ENCODE results near the gene ZNF792. TPM values are rescaled to one million over a fixed set of nuclear protein-coding genes. Genes with fewer than 3 reads are reported as not detected.

ZNF792 gene
- total and polyA plus RNA-seq, 2 of the 4 experiments (the other 2 are of a cell fraction) = 1.5 to 4.8 TPM

- Histone ChIP-seq H3K4me1 (ENCODE audit: control insufficient read depth, insufficient read depth, low read length) (peaks cover 3% of the 10 kb centered on the region; the same call in 1 of the 2 replicates), H4K5ac (ENCODE audit: low read depth, low read length) (no peak overlapping the region), H3K27me3 (ENCODE audit: control insufficient read depth, insufficient read depth, low read length) (peaks cover 2% of the 10 kb centered on the region), H3K4ac (ENCODE audit: low read depth, low read length) (no peak overlapping the region), H2BK120ac (ENCODE audit: low read depth, low read length) (no peak overlapping the region), H2BK20ac (ENCODE audit: low read depth, low read length) (no peak overlapping the region), H3K4me2 (ENCODE audit: low read depth, low read length) (no peak overlapping the region), H3K27ac (ENCODE audit: insufficient read depth, low read length) (no peak overlapping the region), H2AK5ac (ENCODE audit: low read depth, low read length) (no peak overlapping the region), H3K4me3 (ENCODE audit: insufficient read depth, low read depth, low read length) (no peak overlapping the region), H4K20me1 (ENCODE audit: insufficient read depth, low read length) (no peaks in the 10 kb centered on the region), H3K36me3 (ENCODE audit: control insufficient read depth, insufficient read depth, low read length) (no peaks in the 10 kb centered on the region), H4K8ac (ENCODE audit: low read depth in 2 of 2, low read length in 2 of 2) (no peak overlapping the region), H3K14ac (replicated peaks; ENCODE audit: low read depth, low read length) (no peak overlapping the region), H3K79me1 (ENCODE audit: low read depth in 1 of 2, low read length in 2 of 2) (peaks cover 0 to 9% of the 10 kb centered on the region in 2 experiments; a peak in 1 of 4 replicates), H2BK5ac (ENCODE audit: low read depth, low read length, poor library complexity, severe bottlenecking) (no peak overlapping the region), H3K18ac (ENCODE audit: low read depth, low read length) (no peak overlapping the region), H2BK15ac (ENCODE audit: low read depth, low read length) (no peak overlapping the region), H4K91ac (ENCODE audit: insufficient read depth, low read depth, low read length) (no peak overlapping the region), H3K9me3 (ENCODE audit: control insufficient read depth, insufficient read depth, low read length) (peaks cover 2% of the 10 kb centered on the region; the same call in 1 of the 2 replicates), H3K56ac (ENCODE audit: extremely low read depth, insufficient read depth, low read length) (no peak overlapping the region), H3K9me1 (ENCODE audit: insufficient read depth, low read length) (peaks cover 5% of the 10 kb centered on the region; the same call in 1 of the 2 replicates), H2AFZ (replicated peaks; ENCODE audit: low read length, poor library complexity) (no peak overlapping the region), H3K9ac (ENCODE audit: low read depth, low read length) (no peak overlapping the region), H3K23ac (ENCODE audit: low read depth, low read length) (no peak overlapping the region), H2AK9ac (replicated peaks; ENCODE audit: low read depth, low read length, poor library complexity) (no peak overlapping the region)
- ChIA-PET POLR2A (ENCODE audit: unreplicated experiment) (no interaction called here), CTCF (no interaction called here)
- WGBS, 2 experiments (ENCODE audit: extremely low coverage in 2 of 2, insufficient read length in 1 of 2) = 100% methylated on average over 1 of the region's 8 CpGs; no CpG with 5 or more reads in 1 of the 2 experiments
- DNase-seq = no peak
- no TSS peak for BruUV-seq (replicated peaks)
- dilution Hi-C loops (cut with HindIII; ENCODE audit: low sequenced_read_pairs, unreplicated experiment) = no loop called here
- in situ Hi-C loops (cut with MboI; ENCODE audit: low sequenced_read_pairs) = no loop called here
- no peak for TF ChIP-seq FOS (IDR thresholded peaks at IDR 0.05; ENCODE audit: low read depth, low read length)
- no peak for TF ChIP-seq MAZ (IDR thresholded peaks at IDR 0.05; ENCODE audit: borderline replicate concordance, low read depth, low read length)
- no peak for TF ChIP-seq SMC3 (IDR thresholded peaks at IDR 0.05; ENCODE audit: low read depth, low read length)
- no peak for TF ChIP-seq CHD1 (IDR thresholded peaks at IDR 0.05; ENCODE audit: low read depth, low read length)
- TF ChIP-seq MXI1 (IDR thresholded peaks at IDR 0.05; ENCODE audit: borderline replicate concordance, low read depth, low read length) = no peak
- TF ChIP-seq RFX5 (IDR thresholded peaks at IDR 0.05; ENCODE audit: low read depth, low read length) = no peak
- TF ChIP-seq NFE2L2 (IDR thresholded peaks at IDR 0.05; ENCODE audit: low read depth, low read length) = no peak
- no peak for TF ChIP-seq ELK1 (IDR thresholded peaks at IDR 0.05; ENCODE audit: borderline replicate concordance, low read depth, low read length)
- no peak for TF ChIP-seq BHLHE40 (IDR thresholded peaks at IDR 0.05; ENCODE audit: low read depth, low read length)
- TF ChIP-seq CTCF (conservative IDR thresholded peaks at IDR 0.05; ENCODE audit: low read depth, low read length) = no peak
- intact Hi-C loops (cut with micrococcal nuclease) = no loop called here
- ATAC-seq (ENCODE audit: low read depth) = no peak
Measured at GRCh38 chr19:34995551-34995950, 31.5 kb upstream of the ZNF792 start.

All from IMR-90 (cell line).